NCI-H1694 (cell line): ENCODE results near the gene TOPBP1.
"Not testable (repeated sequence)": the region's sequence is repeated elsewhere in the genome, so short reads cannot be mapped to it uniquely, and the experiment has no call there.

Experiments
- DNase-seq: peaks from one replicate; lab custom pipeline; 2025; lab: John Stamatoyannopoulos, UW

The TOPBP1 gene

GRCh38 chr3:133572158-133573053 is 89.3 kb downstream of the TOPBP1 start:
- no peak for DNase-seq

DNA sequence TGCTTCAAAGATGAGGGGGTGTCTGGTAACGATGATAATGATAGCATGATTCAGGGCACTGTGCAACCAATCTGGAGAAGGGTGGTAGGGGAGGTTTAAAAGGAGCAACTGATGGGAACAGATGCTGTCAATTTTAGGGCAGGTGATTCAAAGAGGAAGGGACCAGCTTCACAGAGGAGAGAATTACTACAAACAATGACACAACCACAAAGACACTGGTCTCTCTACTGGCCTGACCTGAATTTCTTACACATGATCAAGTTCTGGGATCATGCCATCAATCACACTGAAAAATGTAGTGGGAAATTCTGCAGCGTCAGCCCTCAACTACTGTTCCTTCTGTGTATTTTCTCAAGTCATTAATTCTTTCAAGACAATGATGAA is 90.8 kb downstream of the TOPBP1 start:
- DNase-seq: no peak

DNA sequence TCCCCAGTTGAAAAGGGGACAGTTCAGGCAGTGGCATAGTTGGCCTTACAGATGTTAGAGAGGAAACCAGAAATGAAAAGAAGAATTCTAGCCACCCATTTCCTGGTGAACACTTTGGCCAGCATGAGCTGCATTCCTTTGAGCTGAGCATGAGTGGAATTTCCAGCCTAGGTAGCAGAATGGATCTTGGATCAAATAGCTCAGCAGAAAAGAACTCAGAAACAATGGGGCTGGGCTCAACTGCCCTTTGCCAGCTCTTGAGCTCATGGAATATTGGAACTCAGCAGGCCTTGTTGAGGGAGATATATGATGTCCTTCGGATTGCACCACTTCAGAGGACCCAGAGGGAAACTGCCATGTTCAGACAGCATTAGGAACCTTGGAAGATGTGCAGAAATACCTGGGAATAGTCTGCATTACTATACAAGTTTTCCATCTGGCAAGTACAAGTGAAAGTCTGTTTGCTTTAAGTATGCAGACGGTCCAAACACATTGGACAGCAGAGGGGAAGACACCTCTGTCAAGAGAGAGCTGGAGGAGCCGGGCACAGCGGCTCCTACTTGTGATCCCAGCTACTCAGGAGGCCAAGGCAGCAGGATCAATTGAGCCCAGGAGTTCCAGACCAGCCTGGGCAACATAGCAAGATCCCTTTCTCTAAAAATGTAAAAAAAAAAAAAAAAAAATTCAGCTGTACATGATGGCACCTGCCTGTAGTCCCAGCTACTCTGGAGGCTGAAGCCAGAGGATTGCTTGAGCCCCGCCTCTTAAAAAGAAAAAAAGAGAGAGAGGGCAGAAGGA is 91.4 kb downstream of the TOPBP1 start:
- DNase-seq: no peak

DNA sequence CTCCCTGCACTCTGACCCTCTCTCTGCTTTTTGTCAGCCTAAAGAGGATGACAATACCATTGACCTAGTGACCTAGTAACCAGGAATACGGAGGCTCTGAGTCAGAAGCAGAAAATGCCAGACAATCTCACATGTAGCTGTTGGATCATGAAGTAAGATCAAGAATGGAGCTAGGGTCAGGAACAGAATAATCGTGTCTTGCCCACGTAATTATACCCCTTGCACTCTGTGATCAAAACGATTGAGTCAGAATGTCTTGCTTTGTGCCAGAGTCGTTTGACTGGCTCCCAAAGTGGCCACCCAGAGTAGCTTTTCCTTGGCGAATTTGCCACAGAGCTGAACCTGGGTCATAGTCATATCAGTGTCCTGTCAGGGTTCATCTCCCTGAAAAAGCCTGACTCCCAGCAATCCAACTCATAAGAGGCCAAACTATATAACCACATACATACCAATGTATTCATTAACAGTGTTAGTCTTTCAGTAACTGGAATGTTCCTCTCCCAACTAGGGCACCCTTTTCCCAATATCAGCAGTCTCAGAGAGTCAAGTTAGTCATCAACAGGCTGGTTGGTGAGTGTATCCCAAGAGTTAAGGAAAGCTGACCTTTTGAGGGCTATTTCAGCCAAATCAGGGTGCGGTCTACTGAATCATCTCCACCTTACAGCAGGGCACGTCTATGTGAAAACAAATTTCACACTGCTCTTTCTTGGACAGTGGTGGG is 93.3 kb downstream of the TOPBP1 start:
- DNase-seq: no peak

- no peak for DNase-seq
These were observed 97.9 kb downstream of the TOPBP1 start for GRCh38 chr3:133563816-133564215.

DNA sequence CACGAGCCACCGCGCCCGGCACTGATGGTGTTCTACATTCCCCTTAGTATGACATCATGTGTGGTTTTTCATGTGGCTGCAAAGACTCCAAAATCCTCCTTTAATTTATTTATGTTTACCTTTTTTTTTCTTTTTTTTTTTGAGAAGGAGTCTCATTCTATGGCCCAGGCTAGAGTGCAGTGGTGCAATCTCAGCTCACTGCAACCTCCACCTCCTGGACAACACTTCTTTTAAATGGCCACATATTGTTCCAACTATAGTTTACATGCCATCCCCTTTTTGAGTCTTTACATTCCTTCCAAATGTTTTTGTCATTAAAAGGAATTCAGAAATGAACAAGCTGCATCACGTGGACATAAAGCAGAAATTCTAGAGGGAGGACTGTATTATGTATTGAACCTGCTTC is 98.6 kb downstream of the TOPBP1 start:
- no peak for DNase-seq

- DNase-seq: no peak
These were observed 99.4 kb downstream of the TOPBP1 start for GRCh38 chr3:133562376-133562775.

DNA sequence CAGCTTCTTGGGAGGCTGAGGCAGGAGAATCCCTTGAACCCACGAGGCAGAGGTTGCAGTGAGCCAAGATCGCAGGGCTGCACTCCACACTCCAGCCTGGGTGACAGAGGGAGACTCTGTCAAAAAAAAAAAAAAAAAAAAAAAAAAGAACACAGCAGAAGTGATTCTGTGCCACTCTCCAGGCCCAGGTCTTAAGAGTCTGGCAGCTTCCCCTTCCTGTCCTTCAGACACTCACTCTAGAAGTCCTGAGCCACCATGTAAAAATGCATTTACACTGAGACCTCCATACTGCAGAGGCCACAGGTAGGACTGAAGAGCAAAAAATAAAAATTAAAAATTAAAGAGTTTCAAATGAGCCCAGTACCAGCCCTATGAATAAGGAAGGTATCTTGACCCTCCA is 100.1 kb downstream of the TOPBP1 start:
- DNase-seq: no peak

- DNase-seq: not testable (repeated sequence)
These were observed 110.2 kb downstream of the TOPBP1 start for GRCh38 chr3:133551589-133551988.
